Activated naive CD4-positive, alpha-beta T cell treated with anti-CD3 and anti-CD28 coated beads for 36 hours (primary cell): ENCODE data around the gene MEIS1. TPM values are rescaled to one million over a fixed set of nuclear protein-coding genes. Genes with fewer than 3 reads are reported as not detected.

Experiments
- CTCF ChIA-PET: fragments of 350-600 bp; sonication (Branson Sonifier 250); formaldehyde crosslinking; loops from one replicate; lab custom pipeline; 2021; ENCODE audit warnings: antibody characterized with exemption; lab: Charles Lee
- DNase-seq: peaks from one replicate; pipeline ENCODE4 v3.0.0-alpha.2; 2020
- H3K27ac Mint-ChIP-seq: one replicate; pipeline ENCODE4 v1.8.0; 2021; ENCODE audit warnings: mild to moderate bottlenecking, mixed read lengths
- H3K27me3 Mint-ChIP-seq: one replicate; pipeline ENCODE4 v1.8.0; 2021; ENCODE audit warnings: low read depth, mixed read lengths
- H3K36me3 Mint-ChIP-seq: one replicate; pipeline ENCODE4 v1.8.0; 2021; ENCODE audit warnings: low read depth, mixed read lengths
- H3K4me1 Mint-ChIP-seq: one replicate; pipeline ENCODE4 v1.8.0; 2021; ENCODE audit warnings: low read depth, mixed read lengths
- H3K4me3 Mint-ChIP-seq: one replicate; pipeline ENCODE4 v1.8.0; 2021; ENCODE audit warnings: mild to moderate bottlenecking, moderate library complexity, mixed read lengths
- H3K9me3 Mint-ChIP-seq: one replicate; pipeline ENCODE4 v1.8.0; 2021; ENCODE audit warnings: mixed read lengths
- intact Hi-C: fragments of 100-400 bp; cut with micrococcal nuclease; formaldehyde crosslinking; loops from one replicate; pipeline ENCODE4 v1.15.1; 2023
- total RNA-seq, 2 experiments: library from RNA; stranded (reverse); gene quantifications; one replicate each; pipeline ENCODE4 v1.2.3, GENCODE V29; 2021

Gene MEIS1
- total RNA-seq, 2 experiments from 2014 or later = not detected

- Mint-ChIP-seq H3K36me3 (no peaks in the 10 kb centered on the region), H3K4me1 (peaks cover 28% of the 10 kb centered on the region), H3K4me3 (peak overlapping the region; percentile 68), H3K27me3 (peaks cover 77% of the 10 kb centered on the region), H3K27ac (no peak overlapping the region), H3K9me3 (no peaks in the 10 kb centered on the region)
- CTCF ChIA-PET = no interaction called here
- intact Hi-C loops = loop anchor here (2.0 kb wide), 1 partner anchor 145 kb away; no protein-coding TSS in a partner anchor
- DNase-seq = no peak
These were observed 813 bp upstream of the MEIS1 start for GRCh38 chr2:66433945-66434678.

GRCh38 chr2:66435549-66435875 lies 587 bp downstream of the MEIS1 start:
- no peaks in the 10 kb centered on the region for H3K9me3 Mint-ChIP-seq
- CTCF ChIA-PET = no interaction called here
- no peak for DNase-seq
- H3K27me3 Mint-ChIP-seq = peaks cover 82% of the 10 kb centered on the region
- H3K4me3 Mint-ChIP-seq = peak overlapping the region; percentile 9
- intact Hi-C loops = loop anchor here (2.0 kb wide), 1 partner anchor 143 kb away; no protein-coding TSS in a partner anchor
- H3K4me1 Mint-ChIP-seq = peaks cover 36% of the 10 kb centered on the region
- H3K27ac Mint-ChIP-seq = no peak overlapping the region
- H3K36me3 Mint-ChIP-seq = no peaks in the 10 kb centered on the region

- H3K9me3 Mint-ChIP-seq = no peaks in the 10 kb centered on the region
- no peak overlapping the region for H3K27ac Mint-ChIP-seq
- no peak for DNase-seq
- H3K36me3 Mint-ChIP-seq = no peaks in the 10 kb centered on the region
- peaks cover 83% of the 10 kb centered on the region for H3K27me3 Mint-ChIP-seq
- CTCF ChIA-PET = interaction anchor here (0.6 kb wide), 1 partner anchor 19 kb away, joined by 4 read pairs; no protein-coding TSS in a partner anchor
- intact Hi-C loops = loop anchor here (2.0 kb wide), 2 partner anchors 137 to 143 kb away; no protein-coding TSS in a partner anchor
- H3K4me3 Mint-ChIP-seq = no peak overlapping the region
- peaks cover 36% of the 10 kb centered on the region for H3K4me1 Mint-ChIP-seq
These were observed 1.0 kb downstream of the MEIS1 start for GRCh38 chr2:66435963-66436362.

GRCh38 chr2:66436581-66437001 lies 1.7 kb downstream of the MEIS1 start:
- Mint-ChIP-seq H3K27ac (no peak overlapping the region), H3K9me3 (no peaks in the 10 kb centered on the region), H3K36me3 (no peaks in the 10 kb centered on the region), H3K4me3 (no peak overlapping the region), H3K4me1 (peaks cover 36% of the 10 kb centered on the region), H3K27me3 (peaks cover 84% of the 10 kb centered on the region)
- DNase-seq = no peak
- intact Hi-C loops = loop anchor here (2.0 kb wide), 1 partner anchor 136 kb away; no protein-coding TSS in a partner anchor
- CTCF ChIA-PET = interaction anchor here (0.6 kb wide), 1 partner anchor 20 kb away, joined by 4 read pairs; no protein-coding TSS in a partner anchor

- no peak for DNase-seq
- CTCF ChIA-PET = interaction anchor here (0.7 kb wide), 1 partner anchor 9 kb away, joined by 6 read pairs; no protein-coding TSS in a partner anchor
- Mint-ChIP-seq H3K4me3 (no peak overlapping the region), H3K27ac (no peak overlapping the region), H3K9me3 (no peaks in the 10 kb centered on the region), H3K27me3 (peaks cover 83% of the 10 kb centered on the region), H3K36me3 (no peaks in the 10 kb centered on the region), H3K4me1 (peaks cover 36% of the 10 kb centered on the region)
- intact Hi-C loops = loop anchor here (2.0 kb wide), 1 partner anchor 136 kb away; no protein-coding TSS in a partner anchor
These were observed 2.3 kb downstream of the MEIS1 start for GRCh38 chr2:66437109-66437690.

GRCh38 chr2:66437691-66438497 lies 3.0 kb downstream of the MEIS1 start:
- no peaks in the 10 kb centered on the region for H3K9me3 Mint-ChIP-seq
- intact Hi-C loops = loop anchor here (2.0 kb wide), 1 partner anchor 135 kb away; no protein-coding TSS in a partner anchor
- no peak overlapping the region for H3K27ac Mint-ChIP-seq
- DNase-seq = no peak
- no peak overlapping the region for H3K4me3 Mint-ChIP-seq
- peaks cover 33% of the 10 kb centered on the region for H3K4me1 Mint-ChIP-seq
- no peaks in the 10 kb centered on the region for H3K36me3 Mint-ChIP-seq
- peaks cover 80% of the 10 kb centered on the region for H3K27me3 Mint-ChIP-seq
- CTCF ChIA-PET = interaction anchor here (0.7 kb wide), 1 partner anchor 9 kb away, joined by 6 read pairs; no protein-coding TSS in a partner anchor

- no peaks in the 10 kb centered on the region for H3K36me3 Mint-ChIP-seq
- CTCF ChIA-PET = no interaction called here
These were observed 3.5 kb downstream of the MEIS1 start for GRCh38 chr2:66438498-66438833.

GRCh38 chr2:66438891-66439811 lies 4.2 kb downstream of the MEIS1 start:
- no peak for DNase-seq
- no peaks in the 10 kb centered on the region for H3K9me3 Mint-ChIP-seq
- intact Hi-C loops = no loop called here
- no peak overlapping the region for H3K4me3 Mint-ChIP-seq
- CTCF ChIA-PET = interaction anchor here (0.6 kb wide), 1 partner anchor 11 kb away, joined by 3 read pairs; no protein-coding TSS in a partner anchor
- H3K27me3 Mint-ChIP-seq = peaks cover 76% of the 10 kb centered on the region
- peaks cover 25% of the 10 kb centered on the region for H3K4me1 Mint-ChIP-seq
- H3K36me3 Mint-ChIP-seq = no peaks in the 10 kb centered on the region
- no peak overlapping the region for H3K27ac Mint-ChIP-seq

More at GRCh38 chr2:66438498-66438833, 3.5 kb downstream of the MEIS1 start:
- intact Hi-C loops = no loop called here
- H3K4me1 Mint-ChIP-seq = peaks cover 29% of the 10 kb centered on the region
- no peak overlapping the region for H3K4me3 Mint-ChIP-seq
- peaks cover 74% of the 10 kb centered on the region for H3K27me3 Mint-ChIP-seq
- H3K9me3 Mint-ChIP-seq = no peaks in the 10 kb centered on the region
- DNase-seq = no peak
- no peak overlapping the region for H3K27ac Mint-ChIP-seq

GRCh38 chr2:66439812-66440542 lies 5.1 kb downstream of the MEIS1 start:
- H3K9me3 Mint-ChIP-seq = no peaks in the 10 kb centered on the region
- intact Hi-C loops = no loop called here
- H3K4me1 Mint-ChIP-seq = peaks cover 16% of the 10 kb centered on the region
- no peaks in the 10 kb centered on the region for H3K36me3 Mint-ChIP-seq
- CTCF ChIA-PET = no interaction called here
- DNase-seq = no peak
- peaks cover 70% of the 10 kb centered on the region for H3K27me3 Mint-ChIP-seq
- no peak overlapping the region for H3K4me3 Mint-ChIP-seq
- no peak overlapping the region for H3K27ac Mint-ChIP-seq

GRCh38 chr2:66440708-66441497 lies 6.0 kb downstream of the MEIS1 start:
- Mint-ChIP-seq H3K4me1 (peaks cover 11% of the 10 kb centered on the region), H3K27me3 (peaks cover 65% of the 10 kb centered on the region), H3K9me3 (no peaks in the 10 kb centered on the region), H3K27ac (no peak overlapping the region), H3K36me3 (no peaks in the 10 kb centered on the region), H3K4me3 (no peak overlapping the region)
- CTCF ChIA-PET = no interaction called here
- DNase-seq = no peak
- intact Hi-C loops = no loop called here
